H1 (cell line): ENCODE measurements around the gene IL2RA. TPM values are rescaled to one million over a fixed set of nuclear protein-coding genes. Genes with fewer than 3 reads are reported as not detected.
A peak's percentile ranks its signal among the peaks of the same experiment; 100 is the strongest.

Source experiments
- CTCF ChIA-PET: fragments of 300-600 bp; sonication (Branson Sonifier 250); formaldehyde crosslinking; loops from one replicate; lab custom pipeline; 2021; ENCODE audit not compliant: partially characterized antibody; lab: Charles Lee
- POLR2A ChIA-PET: fragments of 300-600 bp; sonication (Branson Sonifier 250); formaldehyde crosslinking; loops from one replicate; lab custom pipeline; 2021; ENCODE audit warnings: inconsistent platforms; ENCODE audit not compliant: partially characterized antibody; lab: Charles Lee
- DNase-seq, 2 experiments: peaks; one replicate each; pipeline versions ENCODE4 v3.0.0 to v3.0.0-alpha.2; 2010 to 2022; ENCODE audit warnings: low spot score in 2 of 2, low read depth in 1 of 2, mixed read lengths in 1 of 2
- FAIRE-seq: peaks from 2 replicates; lab custom pipeline; 2011; peaks lifted over from hg19 to GRCh38; lab: Jason Lieb, UNC
- H2AFZ ChIP-seq: 2 replicates; pipeline ENCODE4 v1.8.1; 2012; ENCODE audit warnings: low read length, inconsistent platforms
- H2AK5ac ChIP-seq: 2 replicates; pipeline ENCODE4 v1.6.1; 2013; ENCODE audit warnings: low read depth, low read length
- H2BK120ac ChIP-seq: replicated peaks from 2 replicates; pipeline ENCODE3; 2013; ENCODE audit warnings: low read depth, low read length, inconsistent platforms
- H2BK12ac ChIP-seq: 2 replicates; pipeline ENCODE4 v1.6.1; 2013; ENCODE audit warnings: low read depth, low read length
- H2BK15ac ChIP-seq: 2 replicates; pipeline ENCODE4 v1.6.1; 2013; ENCODE audit warnings: low read length
- H2BK20ac ChIP-seq: 2 replicates; pipeline ENCODE4 v1.6.1; 2013; ENCODE audit warnings: low read length
- H2BK5ac ChIP-seq: 2 replicates; pipeline ENCODE4 v1.6.1; 2013; ENCODE audit warnings: low read depth, low read length
- H3K14ac ChIP-seq: 2 replicates; pipeline ENCODE4 v1.6.1; 2013; ENCODE audit warnings: inconsistent platforms; ENCODE audit not compliant: insufficient read length
- H3K18ac ChIP-seq: 2 replicates; pipeline ENCODE4 v1.6.1; 2013; ENCODE audit warnings: low read length; ENCODE audit errors: extremely low read depth
- H3K23ac ChIP-seq: 2 replicates; pipeline ENCODE4 v1.6.1; 2013; ENCODE audit warnings: inconsistent platforms; ENCODE audit not compliant: insufficient read length
- H3K23me2 ChIP-seq: 2 replicates; pipeline ENCODE4 v1.6.1; 2013; ENCODE audit warnings: low read depth, low read length
- H3K27ac ChIP-seq: 2 replicates; pipeline ENCODE4 v1.6.1; 2011; ENCODE audit warnings: low read depth, low read length, inconsistent platforms
- H3K27me3 ChIP-seq, 4 experiments: replicated peaks in 1 of 4; 1 replicate in 1 of 4; 2 replicates in 3 of 4; pipeline versions ENCODE4 v1.6.1 to v1.8.1; 2011 to 2013; ENCODE audit warnings: low read length in 3 of 4, mild to moderate bottlenecking in 3 of 4, inconsistent platforms in 2 of 4, mixed read lengths in 2 of 4, moderate library complexity in 1 of 4; ENCODE audit not compliant: control insufficient read depth in 3 of 4, insufficient read depth in 3 of 4; ENCODE audit errors: extremely low read depth in 1 of 4
- H3K36me3 ChIP-seq, 4 experiments: 2 replicates each; pipeline versions ENCODE4 v1.6.1 to v1.8.1; 2011 to 2013; ENCODE audit warnings: mild to moderate bottlenecking in 4 of 4, low read length in 3 of 4, moderate library complexity in 2 of 4, control low read depth in 1 of 4, inconsistent platforms in 1 of 4; ENCODE audit not compliant: insufficient read depth in 4 of 4, control insufficient read depth in 2 of 4
- H3K4ac ChIP-seq: replicated peaks from 2 replicates; pipeline ENCODE3; 2013; ENCODE audit warnings: low read length, low read depth, mixed read lengths, inconsistent platforms; ENCODE audit not compliant: insufficient read length
- H3K4me1 ChIP-seq, 4 experiments: replicated peaks in 1 of 4; 1 replicate in 1 of 4; 2 replicates in 3 of 4; pipeline versions ENCODE4 v1.6.1 to v1.8.1; 2011 to 2013; ENCODE audit warnings: low read length in 3 of 4, inconsistent platforms in 2 of 4, mixed read lengths in 1 of 4; ENCODE audit not compliant: insufficient read depth in 4 of 4, control insufficient read depth in 3 of 4
- H3K4me2 ChIP-seq, 2 experiments: 2 replicates each; pipeline versions ENCODE4 v1.6.1 to v1.8.1; 2011 to 2013; ENCODE audit warnings: low read depth in 2 of 2, low read length in 2 of 2, control low read depth in 1 of 2, inconsistent platforms in 1 of 2, mild to moderate bottlenecking in 1 of 2; ENCODE audit not compliant: insufficient read depth in 1 of 2
- H3K4me3 ChIP-seq, 4 experiments: fragments of 200-600, 300-600 bp in 1 of 4; sonication (generic), shearing (Covaris generic), sonication (Bioruptor Twin) in 1 of 4; 2 replicates each; pipeline versions ENCODE4 v1.5.1 to v1.8.1; 2011 to 2016; ENCODE audit warnings: low read length in 4 of 4, low read depth in 3 of 4, control low read depth in 2 of 4, inconsistent platforms in 2 of 4, mild to moderate bottlenecking in 2 of 4, mixed read lengths in 1 of 4, moderate library complexity in 1 of 4; ENCODE audit not compliant: insufficient read depth in 2 of 4; ENCODE audit errors: extremely low read depth in 1 of 4
- H3K56ac ChIP-seq: replicated peaks from 2 replicates; pipeline ENCODE3; 2013; ENCODE audit warnings: low read depth, mild to moderate bottlenecking, mixed read lengths, low read length, inconsistent platforms; ENCODE audit not compliant: insufficient read length
- H3K79me1 ChIP-seq: 2 replicates; pipeline ENCODE4 v1.6.1; 2013; ENCODE audit warnings: low read depth, low read length, control low read depth
- H3K79me2 ChIP-seq, 2 experiments: 2 replicates each; pipeline versions ENCODE4 v1.6.1 to v1.8.1; 2012 to 2013; ENCODE audit warnings: low read length in 2 of 2, mild to moderate bottlenecking in 2 of 2, inconsistent platforms in 1 of 2; ENCODE audit not compliant: insufficient read depth in 2 of 2, control insufficient read depth in 1 of 2
- H3K9ac ChIP-seq, 4 experiments: replicated peaks in 1 of 4; 1 replicate in 1 of 4; 2 replicates in 3 of 4; pipeline versions ENCODE4 v1.6.1 to v1.8.1; 2011 to 2013; ENCODE audit warnings: low read depth in 3 of 4, low read length in 3 of 4, control low read depth in 2 of 4, mild to moderate bottlenecking in 2 of 4, moderate library complexity in 2 of 4, inconsistent platforms in 1 of 4; ENCODE audit errors: extremely low read depth in 1 of 4
- H3K9me3 ChIP-seq, 2 experiments: 2 replicates each; pipeline versions ENCODE4 v1.6.1 to v1.8.1; 2012 to 2013; ENCODE audit warnings: mild to moderate bottlenecking in 2 of 2, moderate library complexity in 2 of 2, control low read depth in 1 of 2, inconsistent platforms in 1 of 2, low read depth in 1 of 2, low read length in 1 of 2, mixed read lengths in 1 of 2; ENCODE audit not compliant: insufficient read depth in 2 of 2
- H4K20me1 ChIP-seq, 2 experiments: replicated peaks in 1 of 2; 2 replicates each; pipeline versions ENCODE3 to v1.8.1; 2011 to 2013; ENCODE audit warnings: inconsistent platforms in 2 of 2, low read length in 2 of 2, mild to moderate bottlenecking in 1 of 2; ENCODE audit not compliant: insufficient read depth in 2 of 2, control insufficient read depth in 1 of 2
- H4K5ac ChIP-seq: 2 replicates; pipeline ENCODE4 v1.6.1; 2013; ENCODE audit warnings: low read length, low read depth, mixed read lengths, inconsistent platforms; ENCODE audit not compliant: insufficient read length
- H4K8ac ChIP-seq: 2 replicates; pipeline ENCODE4 v1.8.0; 2013; ENCODE audit warnings: mild to moderate bottlenecking, moderate library complexity, low read length, inconsistent platforms; ENCODE audit not compliant: insufficient read depth; ENCODE audit errors: extremely low read depth
- H4K91ac ChIP-seq: replicated peaks from 2 replicates; pipeline ENCODE3; 2013; ENCODE audit warnings: low read length, mixed read lengths, inconsistent platforms; ENCODE audit not compliant: insufficient read length
- MAFK ChIP-seq: IDR thresholded peaks from 2 replicates; pipeline ENCODE4 v1.6.1; 2012; ENCODE audit warnings: low read depth, mild to moderate bottlenecking, improper control_type of control experiment, low read length
- NANOG ChIP-seq: IDR thresholded peaks from 2 replicates; pipeline ENCODE4 v1.6.1; 2011; ENCODE audit warnings: low read length, low read depth, mild to moderate bottlenecking, inconsistent platforms; ENCODE audit not compliant: insufficient read depth, poor library complexity, severe bottlenecking
- NRF1 ChIP-seq: IDR thresholded peaks from 2 replicates; pipeline ENCODE4 v1.6.1; 2011; ENCODE audit warnings: mild to moderate bottlenecking, low read depth, low read length, improper control_type of control experiment
- WGBS, 2 experiments: shearing (Covaris generic) in 1 of 2; methylation state at CpG; one replicate each; pipeline versions ENCODE4 v1.1.6 to v1.1.7; 2013 to 2015; ENCODE audit warnings: low lambda C conversion rate in 2 of 2, mixed read lengths in 2 of 2, inconsistent platforms in 1 of 2, low coverage in 1 of 2, missing lambda C conversion rate in 1 of 2; ENCODE audit not compliant: insufficient replicate concordance in 2 of 2, insufficient coverage in 1 of 2, insufficient read length in 1 of 2; ENCODE audit errors: extremely low coverage in 1 of 2, missing lambda C conversion rate in 1 of 2; 5-methylcytosine and 5-hydroxymethylcytosine counted together
- polyA plus RNA-seq, 7 experiments: library from polyadenylated mRNA; depleted of rRNA in 3 of 7; stranded (reverse) in 5 of 7; unstranded in 2 of 7; fragments of >200 nt in 5 of 7; fragments of 200-250 nt in 2 of 7; gene quantifications; 1 replicate in 5 of 7; 2 replicates in 1 of 7; 4 replicates in 1 of 7; pipeline versions ENCODE4 v1.2.1 to v1.2.3, GENCODE V29; 2011 to 2013; ENCODE audit warnings: missing spikeins in 2 of 7, mixed read lengths in 2 of 7
- total RNA-seq: library from RNA; stranded (reverse); fragmentation: NEBNext Ultra II Directional; extraction: Animal tissue kit (Norgen Biotek cat#: 25700); gene quantifications from 2 replicates; pipeline ENCODE4 v1.2.1, GENCODE V29; 2021

The IL2RA gene
- total and polyA plus RNA-seq, 2 of the 8 experiments (the other 6 are each of a cell fraction or from before 2014, with no cell fraction given): not detected

DNA sequence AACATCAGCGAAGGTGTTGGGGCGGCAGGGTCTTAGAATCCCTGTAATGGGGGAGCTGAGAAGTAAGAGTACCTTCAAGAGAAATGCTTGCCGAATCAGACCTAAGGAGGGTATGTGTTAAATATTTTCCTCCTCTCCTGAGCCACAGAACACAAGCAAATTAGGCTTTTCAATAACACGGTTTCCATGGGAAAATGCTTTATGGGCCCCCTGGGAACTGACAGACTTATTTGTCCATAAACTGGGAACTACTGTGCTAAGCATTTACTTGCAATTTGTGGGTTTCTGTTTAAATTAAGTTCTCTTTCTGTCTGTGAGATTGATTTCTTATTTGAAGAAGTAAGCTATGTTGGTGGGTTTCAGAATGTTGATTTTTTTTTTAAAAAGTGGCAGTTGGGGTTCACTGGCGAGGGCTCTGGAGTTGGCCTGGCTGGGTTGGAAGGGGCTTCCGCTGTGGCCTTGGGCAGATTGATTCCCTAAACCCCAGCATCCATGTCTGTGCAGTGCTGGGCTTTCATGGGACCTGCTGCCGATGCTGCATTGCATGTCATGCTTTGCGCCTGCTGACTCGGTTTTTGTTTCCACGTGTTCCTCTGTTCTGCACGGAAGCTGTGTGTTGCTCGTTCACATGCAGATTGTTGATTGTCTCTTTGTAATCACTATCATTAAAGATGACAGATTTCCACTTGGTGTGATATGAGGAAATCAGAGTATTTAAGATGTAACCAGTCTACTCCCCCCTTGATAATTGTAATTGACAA, 33.8 kb upstream of the IL2RA start:
- Histone ChIP-seq H3K4ac (no peak overlapping the region), H3K14ac (no peak overlapping the region), H3K9ac (peak overlapping the region in 1 of 4 experiments; percentile 39; a peak in 1 of 7 replicates), H3K79me2 (peaks cover 23 to 94% of the 10 kb centered on the region in 2 experiments), H3K56ac (no peak overlapping the region), H3K18ac (no peak overlapping the region), H4K20me1 (peaks cover 9 to 15% of the 10 kb centered on the region in 2 experiments), H3K9me3 (no peaks in the 10 kb centered on the region), H3K23me2 (no peaks in the 10 kb centered on the region), H3K79me1 (peaks cover 5% of the 10 kb centered on the region), H3K4me1 (peaks cover 6 to 31% (median 20%) of the 10 kb centered on the region in 4 experiments), H2AFZ (no peak overlapping the region), H4K5ac (no peak overlapping the region), H3K36me3 (peaks cover 0 to 11% (median 0%) of the 10 kb centered on the region in 4 experiments; a peak in 3 of 8 replicates), H4K8ac (no peak overlapping the region; the same call in 1 of the 2 replicates), H3K4me3 (no peak overlapping the region), H3K27ac (no peak overlapping the region), H2BK12ac (no peak overlapping the region), H2BK20ac (no peak overlapping the region), H2BK5ac (peak overlapping the region; percentile 36; the same call in 1 of the 2 replicates), H3K4me2 (peak overlapping the region in 1 of 2 experiments; percentile 5; a peak in 1 of 4 replicates), H2BK120ac (no peak overlapping the region), H3K27me3 (no peaks in the 10 kb centered on the region), H2AK5ac (peak overlapping the region; percentile 88), H3K23ac (peak overlapping the region; percentile 70), H2BK15ac (no peak overlapping the region), H4K91ac (peak overlapping the region; percentile 30)
- FAIRE-seq (no peak), DNase-seq (no peak)
- ChIA-PET CTCF (interaction anchor here (0.6 to 4.1 kb wide), 6 partner anchors 10 to 224 kb away, joined by 3 to 21 read pairs (median 4); no protein-coding TSS in a partner anchor), POLR2A (interaction anchor here (1.5 to 1.9 kb wide), 2 partner anchors 107 to 120 kb away, joined by 4 to 9 read pairs; partner anchors contain the start of gene PFKFB3)
- 81% methylated on average over 12 of the region's 12 CpGs; no CpG with 5 or more reads in 1 of the 2 experiments for WGBS, 2 experiments
- TF ChIP-seq MAFK (no peak), NANOG (no peak), NRF1 (no peak)
